ENCODE measurements around the gene CHST5. TPM values are rescaled to one million over a fixed set of nuclear protein-coding genes. Genes with fewer than 3 reads are reported as not detected.

Gene CHST5
- total and polyA plus RNA-seq, 2 of the 8 experiments (the other 6 are each of a cell fraction or from before 2014, with no cell fraction given), result 0.13 to 0.23 TPM

DNA sequence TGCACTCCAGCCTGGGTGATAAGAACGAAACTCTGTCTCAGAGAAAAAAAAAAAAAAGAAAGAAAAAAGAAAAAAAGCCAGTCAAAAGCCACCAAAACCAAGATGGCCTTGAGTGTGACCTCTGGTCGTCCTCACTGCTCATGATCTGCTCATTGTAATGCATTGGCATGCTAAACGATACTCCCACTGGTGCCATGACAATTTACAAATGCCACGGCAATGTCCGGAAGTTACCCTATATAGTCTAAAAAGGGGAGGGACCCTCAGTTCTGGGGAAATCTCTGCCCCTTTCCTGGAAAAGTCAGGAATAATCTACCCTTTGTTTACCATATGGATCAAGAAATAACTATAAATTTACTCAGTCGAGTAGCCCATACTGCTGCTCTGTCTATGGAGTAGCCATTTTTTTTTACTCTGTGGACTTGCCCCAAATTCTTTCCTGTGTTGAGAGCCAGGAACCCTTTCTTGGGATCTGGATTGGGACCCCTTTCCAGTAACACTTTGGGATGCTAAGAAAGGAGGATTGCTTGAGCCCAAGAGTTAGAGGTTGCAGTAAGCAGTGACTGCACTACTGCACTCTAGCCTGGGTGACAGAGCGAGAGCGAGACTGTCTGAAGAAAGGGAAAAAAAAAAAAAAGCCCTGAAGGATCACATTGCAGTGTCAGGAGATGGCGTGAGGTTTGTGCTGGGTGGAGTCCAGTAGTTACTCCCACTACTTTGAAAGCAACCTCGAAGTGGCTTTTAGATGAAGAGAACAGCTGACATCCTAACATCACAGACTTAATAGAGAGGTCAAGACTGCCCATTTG is 23.9 kb upstream of the CHST5 start (continued):
- TF ChIP-seq EP300 (IDR thresholded peaks at IDR 0.05; ENCODE audit: borderline replicate concordance in 1 of 2, low read depth in 2 of 2, low read length in 2 of 2) (no peak), CTBP2 (IDR thresholded peaks at IDR 0.05; ENCODE audit: borderline replicate concordance, insufficient read depth, insufficient read length, low read length) (no peak), CHD2 (IDR thresholded peaks at IDR 0.05; ENCODE audit: low read length) (no peak), SP1 (IDR thresholded peaks at IDR 0.05; ENCODE audit: low read depth, low read length) (no peak)

Measured in H1 (cell line).